Measurements from ENCODE around the gene DYSF.
"Not testable (repeated sequence)": the region's sequence is repeated elsewhere in the genome, so short reads cannot be mapped to it uniquely, and the experiment has no call there.

The DYSF gene

DNA sequence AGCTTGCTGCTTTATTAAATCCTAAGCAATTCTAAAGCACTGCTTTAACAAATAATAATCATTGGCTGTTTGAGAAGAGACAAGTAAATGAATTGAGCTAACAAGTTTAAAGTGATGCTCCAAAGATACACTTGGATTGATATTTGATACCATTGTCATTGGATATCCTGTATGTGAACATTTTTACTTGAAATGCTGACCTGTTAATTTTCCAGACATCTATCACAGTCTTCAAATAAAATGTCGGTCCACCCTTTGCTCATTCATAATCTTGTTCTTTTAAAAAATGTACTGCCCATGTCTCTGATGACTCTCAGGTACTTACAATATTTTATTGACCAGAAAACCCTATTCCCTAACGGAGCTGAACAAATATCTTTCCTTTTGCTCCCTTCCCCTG lies 202.1 kb downstream of the DYSF start:
- H3K4me2 ChIP-seq (ENCODE audit: low read depth, low read length, poor library complexity, severe bottlenecking): no peak overlapping the region
- no peaks in the 10 kb centered on the region for H3F3A ChIP-seq (ENCODE audit: low read depth)
- TF ChIP-seq, protein P1, sequence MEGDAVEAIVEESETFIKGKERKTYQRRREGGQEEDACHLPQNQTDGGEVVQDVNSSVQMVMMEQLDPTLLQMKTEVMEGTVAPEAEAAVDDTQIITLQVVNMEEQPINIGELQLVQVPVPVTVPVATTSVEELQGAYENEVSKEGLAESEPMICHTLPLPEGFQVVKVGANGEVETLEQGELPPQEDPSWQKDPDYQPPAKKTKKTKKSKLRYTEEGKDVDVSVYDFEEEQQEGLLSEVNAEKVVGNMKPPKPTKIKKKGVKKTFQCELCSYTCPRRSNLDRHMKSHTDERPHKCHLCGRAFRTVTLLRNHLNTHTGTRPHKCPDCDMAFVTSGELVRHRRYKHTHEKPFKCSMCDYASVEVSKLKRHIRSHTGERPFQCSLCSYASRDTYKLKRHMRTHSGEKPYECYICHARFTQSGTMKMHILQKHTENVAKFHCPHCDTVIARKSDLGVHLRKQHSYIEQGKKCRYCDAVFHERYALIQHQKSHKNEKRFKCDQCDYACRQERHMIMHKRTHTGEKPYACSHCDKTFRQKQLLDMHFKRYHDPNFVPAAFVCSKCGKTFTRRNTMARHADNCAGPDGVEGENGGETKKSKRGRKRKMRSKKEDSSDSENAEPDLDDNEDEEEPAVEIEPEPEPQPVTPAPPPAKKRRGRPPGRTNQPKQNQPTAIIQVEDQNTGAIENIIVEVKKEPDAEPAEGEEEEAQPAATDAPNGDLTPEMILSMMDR (conservative IDR thresholded peaks at IDR 0.05; ENCODE audit: low read length): no peak
- no peak for TF ChIP-seq EZH2phosphoT487 (IDR thresholded peaks at IDR 0.05; ENCODE audit: borderline replicate concordance)
- H3K4me3 ChIP-seq (ENCODE audit: low read length, poor library complexity, severe bottlenecking): no peak overlapping the region
- H3K9me2 ChIP-seq (replicated peaks; ENCODE audit: low read depth, low read length): no peaks in the 10 kb centered on the region
- no peaks in the 10 kb centered on the region for H4K20me1 ChIP-seq (ENCODE audit: insufficient read depth, low read length, poor library complexity, severe bottlenecking)
- no peaks in the 10 kb centered on the region for H3K4me1 ChIP-seq (ENCODE audit: insufficient read depth, low read length, poor library complexity, severe bottlenecking)
- H3K36me3 ChIP-seq (ENCODE audit: insufficient read depth, low read length): no peaks in the 10 kb centered on the region
- H3K9me3 ChIP-seq (ENCODE audit: insufficient read depth, low read depth, low read length): no peaks in the 10 kb centered on the region
- no peaks in the 10 kb centered on the region for H3K27me3 ChIP-seq (ENCODE audit: insufficient read depth, low read length, poor library complexity, severe bottlenecking)
- H3K79me2 ChIP-seq (ENCODE audit: insufficient read depth, low read length): no peaks in the 10 kb centered on the region
- H3K9ac ChIP-seq (ENCODE audit: low read depth, low read length, poor library complexity, severe bottlenecking): no peak overlapping the region
- H2AFZ ChIP-seq (ENCODE audit: low read length): no peak overlapping the region

DNA sequence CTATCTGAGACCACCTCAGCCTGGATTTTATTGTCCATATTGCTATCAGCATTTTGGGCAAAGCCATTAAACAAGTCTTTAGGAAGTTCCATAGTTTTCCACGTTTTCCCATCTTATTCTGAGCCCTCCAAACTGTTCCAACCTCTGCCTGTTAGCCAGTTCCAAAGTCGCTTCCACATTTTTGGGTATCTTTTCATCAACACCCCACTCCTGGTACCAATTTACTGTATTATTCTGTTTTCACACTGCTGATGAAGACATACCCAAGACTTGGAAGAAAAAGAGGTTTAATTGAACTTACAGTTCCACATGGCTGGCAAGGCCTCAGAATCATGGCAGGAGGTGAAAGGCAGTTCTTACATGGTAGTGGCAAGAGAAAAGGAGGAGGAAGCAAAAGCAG lies 204.9 kb downstream of the DYSF start:
- H4K20me1 ChIP-seq (ENCODE audit: insufficient read depth, low read length, poor library complexity, severe bottlenecking); H2AFZ ChIP-seq (ENCODE audit: low read length); H3K4me2 ChIP-seq (ENCODE audit: low read depth, low read length, poor library complexity, severe bottlenecking); H3K4me1 ChIP-seq (ENCODE audit: insufficient read depth, low read length, poor library complexity, severe bottlenecking); H3K4me3 ChIP-seq (ENCODE audit: low read length, poor library complexity, severe bottlenecking); H3K9me3 ChIP-seq (ENCODE audit: insufficient read depth, low read depth, low read length); H3F3A ChIP-seq (ENCODE audit: low read depth); H3K36me3 ChIP-seq (ENCODE audit: insufficient read depth, low read length); H3K9ac ChIP-seq (ENCODE audit: low read depth, low read length, poor library complexity, severe bottlenecking); H3K79me2 ChIP-seq (ENCODE audit: insufficient read depth, low read length); H3K27me3 ChIP-seq (ENCODE audit: insufficient read depth, low read length, poor library complexity, severe bottlenecking); H3K9me2 ChIP-seq (replicated peaks; ENCODE audit: low read depth, low read length): not testable (repeated sequence)

DNA sequence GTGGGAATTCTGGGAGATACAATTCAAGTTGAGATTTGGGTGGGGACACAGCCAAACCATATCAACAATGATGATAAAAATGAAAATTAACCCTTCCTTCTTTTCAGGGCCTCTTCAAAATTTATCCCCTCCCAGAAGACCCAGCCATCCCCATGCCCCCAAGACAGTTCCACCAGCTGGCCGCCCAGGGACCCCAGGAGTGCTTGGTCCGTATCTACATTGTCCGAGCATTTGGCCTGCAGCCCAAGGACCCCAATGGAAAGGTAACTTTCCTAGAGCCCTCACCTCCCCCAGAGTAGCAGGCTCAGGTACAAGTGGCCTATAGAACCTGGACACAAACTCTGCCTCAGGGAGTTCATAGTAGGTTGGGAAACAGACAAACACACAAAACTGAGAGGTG lies 205.4 kb downstream of the DYSF start:
- Histone ChIP-seq H3K9ac (ENCODE audit: low read depth, low read length, poor library complexity, severe bottlenecking) (no peak overlapping the region), H3K4me3 (ENCODE audit: low read length, poor library complexity, severe bottlenecking) (no peak overlapping the region), H3K9me3 (ENCODE audit: insufficient read depth, low read depth, low read length) (no peaks in the 10 kb centered on the region), H3K9me2 (replicated peaks; ENCODE audit: low read depth, low read length) (no peaks in the 10 kb centered on the region), H3K4me2 (ENCODE audit: low read depth, low read length, poor library complexity, severe bottlenecking) (no peak overlapping the region), H3F3A (ENCODE audit: low read depth) (no peaks in the 10 kb centered on the region), H3K27me3 (ENCODE audit: insufficient read depth, low read length, poor library complexity, severe bottlenecking) (no peaks in the 10 kb centered on the region), H4K20me1 (ENCODE audit: insufficient read depth, low read length, poor library complexity, severe bottlenecking) (no peaks in the 10 kb centered on the region), H3K4me1 (ENCODE audit: insufficient read depth, low read length, poor library complexity, severe bottlenecking) (no peaks in the 10 kb centered on the region), H3K79me2 (ENCODE audit: insufficient read depth, low read length) (no peaks in the 10 kb centered on the region), H3K36me3 (ENCODE audit: insufficient read depth, low read length) (no peaks in the 10 kb centered on the region), H2AFZ (ENCODE audit: low read length) (no peak overlapping the region)
- TF ChIP-seq, protein P1 (conservative IDR thresholded peaks at IDR 0.05; ENCODE audit: low read length): no peak
- no peak for TF ChIP-seq EZH2phosphoT487 (IDR thresholded peaks at IDR 0.05; ENCODE audit: borderline replicate concordance)

DNA sequence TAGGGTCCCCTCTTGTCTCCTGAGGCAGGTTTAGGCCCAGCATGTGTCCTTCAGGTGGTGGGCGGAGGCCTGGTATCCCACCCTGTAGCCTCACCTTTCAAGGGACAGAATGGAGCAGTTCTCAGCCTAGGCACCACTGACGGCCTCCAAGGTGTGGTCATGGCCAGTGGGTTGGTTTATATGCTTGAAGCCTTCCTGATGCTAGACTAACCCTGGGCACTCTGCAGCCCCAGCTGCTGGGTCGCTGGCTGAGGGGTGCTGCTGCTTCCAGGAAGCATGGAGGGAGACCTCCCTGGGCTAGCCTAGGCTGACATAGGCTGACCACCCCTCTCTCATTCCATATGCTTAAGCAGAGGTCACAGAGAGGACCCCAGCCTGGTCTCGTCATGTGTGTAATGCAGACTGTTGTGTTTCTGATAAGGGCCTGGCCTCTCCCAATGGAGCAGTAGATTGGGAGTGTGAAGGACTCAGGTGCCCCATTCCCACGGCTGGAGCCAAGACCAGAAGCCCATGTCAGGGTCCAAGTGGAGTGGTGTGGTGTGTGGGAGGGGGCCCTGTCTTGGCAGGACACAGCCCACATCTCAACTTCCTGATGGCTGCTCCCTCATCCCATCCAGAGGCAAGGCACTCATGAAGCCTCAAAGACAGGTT lies 206.6 kb downstream of the DYSF start:
- H3K9ac ChIP-seq (ENCODE audit: low read depth, low read length, poor library complexity, severe bottlenecking): no peak overlapping the region
- no peaks in the 10 kb centered on the region for H3K27me3 ChIP-seq (ENCODE audit: insufficient read depth, low read length, poor library complexity, severe bottlenecking)
- no peak for TF ChIP-seq EZH2phosphoT487 (IDR thresholded peaks at IDR 0.05; ENCODE audit: borderline replicate concordance)
- no peaks in the 10 kb centered on the region for H3F3A ChIP-seq (ENCODE audit: low read depth)
- no peak overlapping the region for H2AFZ ChIP-seq (ENCODE audit: low read length)
- no peaks in the 10 kb centered on the region for H3K4me1 ChIP-seq (ENCODE audit: insufficient read depth, low read length, poor library complexity, severe bottlenecking)
- no peaks in the 10 kb centered on the region for H3K36me3 ChIP-seq (ENCODE audit: insufficient read depth, low read length)
- H4K20me1 ChIP-seq (ENCODE audit: insufficient read depth, low read length, poor library complexity, severe bottlenecking): no peaks in the 10 kb centered on the region
- no peak overlapping the region for H3K4me3 ChIP-seq (ENCODE audit: low read length, poor library complexity, severe bottlenecking)
- H3K79me2 ChIP-seq (ENCODE audit: insufficient read depth, low read length): no peaks in the 10 kb centered on the region
- no peaks in the 10 kb centered on the region for H3K9me2 ChIP-seq (replicated peaks; ENCODE audit: low read depth, low read length)
- H3K4me2 ChIP-seq (ENCODE audit: low read depth, low read length, poor library complexity, severe bottlenecking): no peak overlapping the region
- no peaks in the 10 kb centered on the region for H3K9me3 ChIP-seq (ENCODE audit: insufficient read depth, low read depth, low read length)
